ENCODE results near the gene TNIK.
"Not testable (repeated sequence)": the region's sequence is repeated elsewhere in the genome, so short reads cannot be mapped to it uniquely, and the experiment has no call there.

Gene TNIK

GRCh38 chr3:171445620-171446204 is 14.5 kb downstream of the TNIK start:
- DNase-seq: no peak

DNA sequence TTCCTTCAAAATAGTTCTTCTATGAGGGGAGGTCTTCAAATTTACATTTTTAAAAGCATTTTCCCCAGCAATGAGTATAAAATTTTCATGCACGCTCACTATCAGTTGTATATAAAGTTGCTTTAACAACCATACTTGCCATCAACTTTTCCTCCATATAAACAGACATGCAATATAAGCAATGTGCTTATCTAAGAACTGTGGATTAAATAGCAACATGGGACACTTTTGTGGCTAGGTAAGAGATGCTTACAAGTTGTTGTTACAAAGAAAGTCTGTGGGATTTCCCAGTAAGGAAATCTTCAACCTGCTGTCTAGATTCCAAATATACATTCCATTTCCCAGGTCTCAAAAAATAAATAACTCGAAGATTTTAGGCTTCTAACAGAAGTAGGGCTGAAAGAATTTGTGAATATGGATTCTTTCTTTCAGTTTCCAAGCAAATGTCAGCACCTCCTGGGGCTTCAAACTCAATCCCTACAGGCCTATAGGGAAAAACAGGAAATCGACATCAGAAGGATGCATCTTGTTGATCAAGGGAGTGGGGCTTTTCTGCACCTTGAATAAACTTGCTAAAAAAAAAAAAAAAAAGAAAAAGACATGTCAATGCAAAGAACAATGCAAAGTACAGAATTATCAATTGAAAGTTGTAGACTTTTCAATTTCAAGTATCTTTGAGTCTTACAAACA is 16.1 kb downstream of the TNIK start:
- DNase-seq: no peak

DNA sequence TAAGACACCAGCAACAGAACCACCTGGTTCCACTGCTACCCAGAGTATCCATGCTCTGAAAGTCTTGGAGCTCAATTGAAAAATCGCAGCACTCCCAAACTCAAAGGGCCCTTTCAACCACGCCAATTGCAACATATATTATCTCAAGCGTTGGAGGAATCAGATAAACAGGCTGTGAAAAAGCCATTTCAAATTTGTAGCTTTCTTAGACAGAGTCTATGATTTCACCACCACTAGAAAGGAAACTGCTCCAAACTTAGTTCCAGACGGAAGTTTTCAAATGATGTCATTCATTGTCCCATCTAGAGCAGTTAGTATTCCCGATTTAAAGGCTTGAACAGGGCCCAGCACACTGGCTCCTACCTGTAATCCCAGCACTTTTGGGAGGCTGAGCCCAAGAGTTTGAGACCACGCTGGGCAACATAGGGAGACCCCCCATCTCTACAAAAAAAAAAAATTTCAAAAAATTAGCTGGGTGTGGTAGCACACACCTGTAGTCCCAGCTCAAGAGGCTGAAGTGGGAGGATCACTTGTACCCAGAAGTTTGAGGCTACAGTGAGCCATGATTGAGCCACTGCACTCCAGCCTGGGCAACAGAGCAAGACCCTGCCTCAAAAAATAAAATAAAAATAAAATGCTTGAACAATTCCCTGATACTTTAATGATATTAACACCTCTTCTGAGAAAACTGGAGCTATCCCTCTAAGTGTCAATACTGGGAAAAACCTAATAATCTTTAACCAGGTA is 16.8 kb downstream of the TNIK start:
- no peak for DNase-seq

- no peak for DNase-seq
Observed at GRCh38 chr3:171442184-171442583, 18.0 kb downstream of the TNIK start.

GRCh38 chr3:171441381-171441780 is 18.8 kb downstream of the TNIK start:
- DNase-seq: no peak

GRCh38 chr3:171439996-171440395 is 20.2 kb downstream of the TNIK start:
- no peak for DNase-seq

GRCh38 chr3:171437115-171437756 is 23.0 kb downstream of the TNIK start:
- no peak for DNase-seq

DNA sequence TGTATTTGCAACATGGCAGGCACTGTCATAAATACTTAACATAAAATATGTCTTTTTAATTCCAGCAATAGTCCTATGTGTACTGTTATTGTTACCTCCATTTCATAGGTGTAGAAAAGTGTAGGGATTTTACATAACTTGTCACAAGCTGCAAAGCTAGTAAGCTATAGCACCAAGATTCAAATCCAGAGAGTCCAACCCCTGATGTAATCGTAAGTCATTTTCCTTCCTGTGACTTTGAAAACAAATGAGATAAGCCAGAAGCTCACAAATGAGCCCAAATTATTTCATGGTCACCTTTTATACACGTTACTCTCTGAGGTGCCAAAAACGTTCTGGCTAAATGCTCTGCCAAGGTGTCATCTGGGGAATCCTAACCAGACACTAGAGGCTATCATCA is 23.8 kb downstream of the TNIK start:
- DNase-seq: no peak

DNA sequence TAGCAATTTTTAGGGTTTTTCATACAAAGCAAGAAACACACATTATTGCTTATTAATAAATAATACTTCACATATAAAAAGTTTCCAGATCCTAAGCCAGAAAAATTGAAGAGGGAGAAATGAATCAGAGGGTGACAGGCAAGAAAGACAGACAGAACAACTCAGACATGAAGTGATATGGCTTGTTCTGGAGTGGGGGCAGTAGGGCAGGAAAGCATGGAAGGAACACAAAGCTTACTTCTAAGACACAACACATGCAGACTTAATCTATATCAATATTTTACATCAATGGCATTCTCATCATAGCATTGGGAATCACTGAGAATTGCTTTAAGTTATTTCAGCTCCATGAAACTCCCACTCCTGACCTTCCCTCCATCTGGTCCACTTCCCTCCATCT is 24.4 kb downstream of the TNIK start:
- no peak for DNase-seq

DNA sequence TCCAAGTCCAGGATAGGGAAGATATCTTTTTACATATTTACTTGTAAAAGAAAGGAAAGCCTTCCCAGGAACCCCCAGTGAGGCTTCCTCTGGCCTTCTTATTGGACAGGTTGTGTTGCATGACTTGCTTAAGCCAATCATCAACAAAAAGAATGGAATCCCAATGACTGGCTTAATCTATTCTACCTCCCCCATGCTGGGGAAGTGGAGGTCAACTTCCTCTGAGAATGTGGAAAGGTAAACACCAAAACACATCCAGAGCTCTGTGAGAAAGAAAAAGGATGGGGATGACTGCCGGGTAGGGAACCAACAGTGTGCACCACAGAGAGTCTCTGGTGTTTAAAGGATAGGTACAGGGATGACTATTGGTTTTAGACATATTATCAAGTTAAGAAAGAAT is 25.1 kb downstream of the TNIK start:
- DNase-seq: no peak

DNA sequence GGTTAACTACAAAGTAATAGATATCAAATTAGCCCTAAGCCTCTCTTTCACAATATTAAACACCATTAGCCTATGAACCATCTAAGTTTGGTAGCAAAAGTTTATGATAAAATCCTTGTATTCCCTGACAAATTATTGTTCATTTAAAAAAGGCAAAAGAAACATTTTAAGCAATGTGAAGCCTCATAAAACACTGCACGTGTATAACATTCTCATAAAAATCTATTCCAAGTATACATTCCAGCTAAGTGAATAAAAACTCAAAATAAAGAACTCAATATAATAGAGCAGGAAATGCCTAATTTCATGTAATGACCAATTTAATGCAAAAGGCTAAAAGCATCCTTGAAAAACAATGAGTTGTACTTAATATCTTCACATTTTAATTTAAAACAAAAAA is 27.7 kb downstream of the TNIK start:
- no peak for DNase-seq

DNA sequence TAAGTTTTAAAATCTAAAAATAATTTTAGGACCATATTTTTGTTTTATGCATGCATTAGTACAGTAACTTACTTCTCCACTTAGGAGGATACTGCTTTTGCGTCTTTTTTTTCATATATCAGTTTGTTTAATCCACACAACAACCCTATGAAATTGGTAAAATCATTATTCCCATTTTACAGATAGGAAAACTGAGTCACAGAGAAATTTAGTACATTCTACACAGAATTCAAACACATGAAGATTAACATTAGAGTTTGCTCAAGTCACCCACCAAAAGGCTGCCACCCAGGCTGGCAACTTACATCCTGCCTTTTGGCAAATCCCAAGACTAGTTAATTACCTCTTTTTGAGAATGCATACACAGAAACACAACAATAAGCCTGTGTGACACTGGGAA is 28.7 kb downstream of the TNIK start:
- DNase-seq: no peak

DNA sequence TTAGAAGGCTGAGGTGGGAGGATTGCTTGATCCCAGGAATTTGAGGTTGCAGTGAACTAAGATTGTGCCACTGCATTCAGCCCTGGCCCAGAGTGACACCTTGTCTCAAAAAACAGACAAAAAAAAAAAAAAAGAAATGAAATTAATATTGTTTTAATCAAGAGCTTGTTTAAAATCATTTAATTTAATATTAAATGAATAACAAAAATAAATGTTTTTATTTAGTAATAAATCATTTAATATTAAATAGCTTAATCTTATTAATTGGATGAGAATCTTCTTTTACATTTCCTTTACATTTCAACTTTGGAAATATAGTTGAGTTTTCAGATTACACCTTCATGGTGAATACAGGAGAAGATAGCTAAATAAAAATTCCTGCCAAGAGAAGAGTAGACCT is 29.7 kb downstream of the TNIK start:
- DNase-seq: no peak

GRCh38 chr3:171429635-171430034 is 30.6 kb downstream of the TNIK start:
- no peak for DNase-seq

- no peak for DNase-seq
Observed at GRCh38 chr3:171428892-171429291, 31.3 kb downstream of the TNIK start.

DNA sequence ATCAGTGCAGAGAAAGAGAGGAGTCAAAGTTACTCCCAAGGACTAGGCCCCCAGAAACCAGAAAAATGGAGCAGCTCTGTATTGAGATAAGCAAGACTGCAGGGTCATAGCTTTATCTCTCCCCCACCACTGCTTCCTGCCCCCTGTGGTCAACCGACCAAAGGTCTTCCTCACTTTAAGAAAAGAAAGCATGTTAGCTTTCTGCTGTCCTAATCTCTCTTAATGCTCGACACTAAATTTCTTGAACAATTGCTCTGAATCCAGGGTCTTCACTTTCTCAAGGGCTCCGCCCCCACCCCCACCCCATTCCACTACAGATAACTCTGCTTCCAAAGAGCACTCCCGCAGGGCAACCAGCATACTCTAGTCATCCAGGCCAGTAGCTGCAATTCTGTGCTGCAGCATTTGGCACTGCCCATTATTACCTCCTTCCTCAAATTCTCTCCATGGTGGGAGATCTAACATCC is 31.9 kb downstream of the TNIK start:
- DNase-seq: no peak

- no peak for DNase-seq
Observed at GRCh38 chr3:171427771-171428320, 32.4 kb downstream of the TNIK start.

DNA sequence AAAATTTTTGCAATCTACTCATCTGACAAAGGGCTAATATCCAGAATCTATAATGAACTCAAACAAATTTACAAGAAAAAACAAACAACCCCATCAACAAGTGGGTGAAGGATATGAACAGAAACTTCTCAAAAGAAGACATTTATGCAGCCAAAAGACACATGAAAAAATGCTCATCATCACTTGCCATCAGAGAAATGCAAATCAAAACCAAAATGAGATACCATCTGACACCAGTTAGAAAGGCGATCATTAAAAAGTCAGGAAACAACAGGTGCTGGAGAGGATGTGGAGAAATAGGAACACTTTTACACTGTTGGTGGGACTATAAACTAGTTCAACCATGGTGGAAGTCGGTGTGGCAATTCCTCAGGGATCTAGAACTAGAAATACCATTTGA is 36.1 kb downstream of the TNIK start:
- DNase-seq: not testable (repeated sequence)

DNA sequence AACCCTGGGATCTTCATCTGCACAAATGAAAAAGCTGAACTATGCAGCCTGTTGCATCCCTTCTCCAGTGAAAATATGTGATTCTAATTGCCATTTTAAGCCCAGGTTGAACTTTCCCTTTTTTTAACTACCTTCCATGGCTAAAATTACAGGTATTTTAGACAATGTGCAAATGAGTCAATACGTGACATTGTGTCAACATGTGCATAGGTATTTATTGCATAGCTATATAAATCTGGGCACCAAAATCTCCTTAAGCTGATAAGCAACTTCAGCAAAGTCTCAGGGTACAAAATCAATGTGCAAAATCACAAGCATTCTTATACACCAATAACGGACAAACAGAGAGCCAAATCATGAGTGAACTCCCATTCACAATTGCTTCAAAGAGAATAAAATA is 37.4 kb downstream of the TNIK start:
- DNase-seq: not testable (repeated sequence)

DNA sequence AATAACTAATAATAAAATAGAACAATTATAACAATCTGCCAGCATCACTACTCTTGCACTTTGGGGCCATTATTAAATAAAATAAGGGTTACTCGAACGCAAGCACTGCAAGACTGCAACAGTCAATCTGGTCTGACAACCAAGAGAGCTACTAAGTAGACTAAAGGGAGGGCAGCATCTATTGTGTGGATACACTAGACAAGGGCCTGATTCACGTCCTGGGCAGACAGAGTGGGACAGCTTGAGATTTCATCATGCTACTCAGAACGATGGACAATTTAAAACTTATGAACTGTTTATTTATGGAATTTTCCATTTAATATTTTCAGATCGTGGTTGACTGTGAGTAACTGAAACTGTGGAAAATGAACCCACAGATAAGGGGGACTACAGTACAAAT is 39.5 kb downstream of the TNIK start:
- DNase-seq: no peak

- no peak for DNase-seq
Observed at GRCh38 chr3:171419457-171419856, 40.7 kb downstream of the TNIK start.

DNA sequence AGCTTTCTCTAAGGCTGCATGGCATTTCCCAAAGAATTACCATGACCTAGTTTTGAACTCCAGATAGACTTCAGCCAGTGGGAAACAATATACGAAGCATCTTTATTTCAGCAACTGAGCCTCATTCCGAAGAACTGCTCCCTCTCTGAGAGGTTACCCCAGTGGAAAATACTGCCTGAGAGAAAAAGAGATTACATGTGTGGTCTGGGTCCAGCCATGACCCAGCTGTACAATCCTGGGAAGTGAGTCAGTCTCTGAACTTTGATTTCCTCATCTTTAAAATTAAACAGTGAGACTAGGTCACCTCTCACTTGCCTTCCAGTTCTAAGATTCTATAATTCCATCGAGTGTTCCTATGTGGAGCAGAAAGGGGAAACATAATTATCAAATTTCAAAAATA is 42.4 kb downstream of the TNIK start:
- no peak for DNase-seq

DNA sequence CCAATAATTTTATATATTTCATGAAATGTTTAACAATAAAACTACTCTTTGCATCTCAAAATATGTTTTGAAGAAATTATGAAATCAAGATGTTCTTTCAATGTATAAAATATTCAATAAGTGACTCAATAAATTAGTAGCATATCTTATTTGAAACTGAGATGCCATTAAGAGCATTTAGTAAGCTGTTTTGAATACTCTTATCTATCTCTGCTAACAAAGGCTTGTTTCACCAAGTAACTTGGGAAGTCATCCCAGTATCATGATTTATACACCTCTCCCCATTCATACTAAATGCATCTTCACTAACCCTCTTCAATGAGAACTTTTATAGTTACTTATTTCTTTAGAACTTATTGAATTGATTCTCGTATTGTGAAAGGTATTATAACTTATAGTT is 43.1 kb downstream of the TNIK start:
- DNase-seq: no peak

Measured in NCI-H526 treated with DMSO at 0.1 percent for 48 hours (cell line).